GM23338 (cell line): ENCODE data around the gene F12. TPM values are rescaled to one million over a fixed set of nuclear protein-coding genes. Genes with fewer than 3 reads are reported as not detected.

Experiments
- ATAC-seq: fragments of 200-7000 bp; cut with Tn5 transposase; 3 replicates; pipeline ENCODE4 v1.9.1; 2020
- DNase-seq: peaks from one replicate; pipeline ENCODE4 v3.0.0-alpha.2; 2015; ENCODE audit warnings: low spot score
- H2AFZ ChIP-seq: fragments of 200-600 bp; sonication (generic); 2 replicates; pipeline ENCODE4 v1.8.0; 2016; ENCODE audit warnings: antibody characterized with exemption, mild to moderate bottlenecking, moderate library complexity
- H3F3A ChIP-seq: fragments of 200-600 bp; sonication (generic); replicated peaks from 2 replicates; pipeline ENCODE4 v1.8.0; 2017; ENCODE audit warnings: antibody characterized with exemption, mixed run types, low read depth
- H3K27ac ChIP-seq: fragments of 200-600 bp; sonication (generic); 2 replicates; pipeline ENCODE4 v1.6.1; 2016; ENCODE audit warnings: low read depth
- H3K27me3 ChIP-seq: fragments of 200-600 bp; sonication (generic); 2 replicates; pipeline ENCODE4 v1.8.0; 2016; ENCODE audit warnings: mild to moderate bottlenecking, mixed run types, moderate library complexity; ENCODE audit not compliant: insufficient read depth
- H3K36me3 ChIP-seq: fragments of 200-600 bp; sonication (generic); 2 replicates; pipeline ENCODE4 v1.8.0; 2016; ENCODE audit warnings: mild to moderate bottlenecking; ENCODE audit not compliant: insufficient read depth
- H3K4me1 ChIP-seq: fragments of 200-600 bp; sonication (generic); 2 replicates; pipeline ENCODE4 v1.8.0; 2016; ENCODE audit warnings: mild to moderate bottlenecking, moderate library complexity; ENCODE audit not compliant: insufficient read depth
- H3K4me2 ChIP-seq: fragments of 200-600 bp; sonication (generic); 2 replicates; pipeline ENCODE4 v1.7.1; 2017; ENCODE audit warnings: mixed run types
- H3K4me3 ChIP-seq: fragments of 200-600 bp; sonication (generic); 2 replicates; pipeline ENCODE4 v1.6.1; 2016; ENCODE audit warnings: mixed run types
- H3K79me2 ChIP-seq: fragments of 200-600 bp; sonication (generic); replicated peaks from 2 replicates; pipeline ENCODE4 v1.8.0; 2017; ENCODE audit warnings: mild to moderate bottlenecking; ENCODE audit not compliant: insufficient read depth
- H3K9me2 ChIP-seq: fragments of 200-600 bp; sonication (generic); 2 replicates; pipeline ENCODE4 v1.8.0; 2017; ENCODE audit not compliant: insufficient read depth
- H4K20me1 ChIP-seq: fragments of 200-600 bp; sonication (generic); replicated peaks from 2 replicates; pipeline ENCODE4 v1.8.0; 2017; ENCODE audit warnings: mild to moderate bottlenecking; ENCODE audit not compliant: insufficient read depth
- H3K27ac Mint-ChIP-seq: 2 replicates; pipeline ENCODE4 v1.8.0; 2020; ENCODE audit warnings: inconsistent platforms, mild to moderate bottlenecking, moderate library complexity, mixed read lengths
- H3K27me3 Mint-ChIP-seq: 3 replicates; pipeline ENCODE4 v1.8.0; 2022; ENCODE audit warnings: low read depth, mild to moderate bottlenecking, moderate library complexity, mixed read lengths, inconsistent platforms; ENCODE audit not compliant: insufficient read depth, poor library complexity
- H3K36me3 Mint-ChIP-seq: 3 replicates; pipeline ENCODE4 v1.8.0; 2021; ENCODE audit warnings: low read depth, mild to moderate bottlenecking, inconsistent platforms, moderate library complexity, mixed read lengths
- H3K4me1 Mint-ChIP-seq: 3 replicates; pipeline ENCODE4 v1.8.0; 2020; ENCODE audit warnings: mild to moderate bottlenecking, inconsistent platforms, mixed read lengths
- H3K4me3 Mint-ChIP-seq: 3 replicates; pipeline ENCODE4 v1.8.0; 2021; ENCODE audit warnings: moderate library complexity, mild to moderate bottlenecking, inconsistent platforms, mixed read lengths
- H3K9me3 Mint-ChIP-seq: 3 replicates; pipeline ENCODE4 v1.8.0; 2020; ENCODE audit warnings: moderate library complexity, mild to moderate bottlenecking, inconsistent platforms, mixed read lengths
- CREB1 ChIP-seq: fragments of 250-450 bp; sonication (Bioruptor Pico); IDR thresholded peaks from 2 replicates; pipeline ENCODE4 v1.5.0; 2020; ENCODE audit warnings: low read depth, mild to moderate bottlenecking, moderate library complexity
- CTCF ChIP-seq, 2 experiments: fragments of 200-600 bp in 1 of 2; sonication (generic) in 1 of 2; conservative IDR thresholded peaks; 2 replicates each; pipeline versions ENCODE4 v1.5.1 to v1.6.1; 2016 to 2017; ENCODE audit warnings: antibody characterized with exemption in 2 of 2, low read depth in 2 of 2, mild to moderate bottlenecking in 2 of 2, moderate library complexity in 1 of 2
- EZH2 ChIP-seq: fragments of 200-600 bp; sonication (generic); IDR thresholded peaks from one replicate; pipeline ENCODE4 v1.8.0; 2017; ENCODE audit warnings: antibody characterized with exemption, mild to moderate bottlenecking, low read depth; ENCODE audit not compliant: unreplicated experiment
- EZH2phosphoT487 ChIP-seq: fragments of 200-600 bp; sonication (generic); IDR thresholded peaks from one replicate; pipeline ENCODE4 v1.8.1; 2018; ENCODE audit warnings: antibody characterized with exemption; ENCODE audit not compliant: unreplicated experiment
- JUNB ChIP-seq: IDR thresholded peaks from one replicate; pipeline ENCODE4 v1.6.1; 2016; ENCODE audit warnings: antibody characterized with exemption; ENCODE audit not compliant: unreplicated experiment
- NANOG ChIP-seq: IDR thresholded peaks from 2 replicates; pipeline ENCODE4 v1.6.1; 2016; ENCODE audit warnings: antibody characterized with exemption, borderline replicate concordance
- POLR2AphosphoS5 ChIP-seq: IDR thresholded peaks from 2 replicates; pipeline ENCODE4 v1.6.1; 2016; ENCODE audit warnings: antibody characterized with exemption, low read depth
- REST ChIP-seq: IDR thresholded peaks from one replicate; pipeline ENCODE4 v1.6.1; 2018; ENCODE audit warnings: antibody characterized with exemption; ENCODE audit not compliant: unreplicated experiment
- STAT1 ChIP-seq: IDR thresholded peaks from one replicate; pipeline ENCODE4 v1.6.1; 2016; ENCODE audit warnings: antibody characterized with exemption; ENCODE audit not compliant: unreplicated experiment
- ZNF114 ChIP-seq: fragments of 250-450 bp; sonication (Bioruptor Pico); IDR thresholded peaks from 2 replicates; pipeline ENCODE4 v1.5.0; 2020; ENCODE audit warnings: mild to moderate bottlenecking, moderate library complexity
- ZNF331 ChIP-seq: fragments of 250-450 bp; sonication (Bioruptor Pico); IDR thresholded peaks from 2 replicates; pipeline ENCODE4 v1.5.0; 2020; ENCODE audit warnings: low read depth, mild to moderate bottlenecking, moderate library complexity
- ZNF462 ChIP-seq: fragments of 250-450 bp; sonication (Bioruptor Pico); IDR thresholded peaks from 2 replicates; pipeline ENCODE4 v1.5.0; 2020; ENCODE audit warnings: mild to moderate bottlenecking, moderate library complexity
- polyA plus RNA-seq: library from polyadenylated mRNA; unstranded; fragments of >200 nt; fragmentation: Nextera tagmentation; extraction: Ambion mirVana; gene quantifications from 2 replicates; pipeline ENCODE4 v1.2.1, GENCODE V29; 2016
- total RNA-seq: library from RNA; depleted of rRNA; stranded (reverse); fragments of >200 nt; shearing (Covaris generic); gene quantifications from 2 replicates; pipeline ENCODE4 v1.2.3, GENCODE V29; 2014
- TF ChIP-seq, protein P1 (sequence below): IDR thresholded peaks from 2 replicates; pipeline ENCODE4 v1.6.1; 2016; ENCODE audit warnings: antibody characterized with exemption

The F12 gene
- total and polyA plus RNA-seq, 2 experiments from 2014 or later, result 2.9 to 8.0 TPM

DNA sequence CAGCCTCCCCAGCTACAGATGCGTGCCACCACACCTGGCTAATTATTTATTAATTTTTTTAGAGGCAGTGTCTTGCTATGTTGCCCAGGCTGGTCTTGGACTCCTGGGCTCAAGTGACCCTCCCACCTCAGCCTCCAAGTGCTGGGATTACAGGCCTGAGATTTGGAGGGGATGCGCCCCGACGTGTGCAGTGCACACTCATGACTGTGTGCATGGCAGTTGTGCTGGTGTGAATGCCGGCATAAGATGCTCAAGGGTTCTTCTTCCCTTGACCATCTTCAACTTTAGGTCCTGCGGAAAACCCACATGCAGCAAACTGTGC, 28.6 kb downstream of the F12 start:
- Mint-ChIP-seq H3K4me1 (peaks cover 9% of the 10 kb centered on the region), H3K36me3 (no peaks in the 10 kb centered on the region), H3K9me3 (no peaks in the 10 kb centered on the region), H3K27ac (no peak overlapping the region), H3K4me3 (no peak overlapping the region), H3K27me3 (peaks cover 21% of the 10 kb centered on the region)
- Histone ChIP-seq H3K4me3 (no peak overlapping the region), H3K36me3 (no peaks in the 10 kb centered on the region), H3K4me2 (no peak overlapping the region), H3K9me2 (no peaks in the 10 kb centered on the region), H3K4me1 (no peaks in the 10 kb centered on the region), H3K27me3 (no peaks in the 10 kb centered on the region), H3K27ac (no peak overlapping the region), H4K20me1 (no peaks in the 10 kb centered on the region), H3F3A (no peaks in the 10 kb centered on the region), H3K79me2 (no peaks in the 10 kb centered on the region), H2AFZ (peak overlapping the region; percentile 69; the same call in 1 of the 2 replicates)
- TF ChIP-seq EZH2phosphoT487 (no peak), JUNB (no peak), STAT1 (no peak), EZH2 (no peak), ZNF114 (CRISPR knock-in tag) (no peak), POLR2AphosphoS5 (no peak), ZNF331 (no peak), CREB1 (CRISPR knock-in tag) (no peak), REST (no peak), ZNF462 (CRISPR knock-in tag) (no peak), NANOG (no peak), CTCF (conservative IDR thresholded peaks at IDR 0.05; ENCODE audit: low read depth in 2 of 2) (no peak)
- TF ChIP-seq, protein P1, sequence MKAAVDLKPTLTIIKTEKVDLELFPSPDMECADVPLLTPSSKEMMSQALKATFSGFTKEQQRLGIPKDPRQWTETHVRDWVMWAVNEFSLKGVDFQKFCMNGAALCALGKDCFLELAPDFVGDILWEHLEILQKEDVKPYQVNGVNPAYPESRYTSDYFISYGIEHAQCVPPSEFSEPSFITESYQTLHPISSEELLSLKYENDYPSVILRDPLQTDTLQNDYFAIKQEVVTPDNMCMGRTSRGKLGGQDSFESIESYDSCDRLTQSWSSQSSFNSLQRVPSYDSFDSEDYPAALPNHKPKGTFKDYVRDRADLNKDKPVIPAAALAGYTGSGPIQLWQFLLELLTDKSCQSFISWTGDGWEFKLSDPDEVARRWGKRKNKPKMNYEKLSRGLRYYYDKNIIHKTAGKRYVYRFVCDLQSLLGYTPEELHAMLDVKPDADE, result no peak
- DNase-seq, result no peak
- no peak for ATAC-seq
